Posterior cingulate gyrus (tissue), 11 donors: Measurements from ENCODE around the gene ARHGAP6.
"Not testable (repeated sequence)": the region's sequence is repeated elsewhere in the genome, so short reads cannot be mapped to it uniquely, and the experiment has no call there.

Experiments used
- DNase-seq, 10 donors: peaks; one replicate each; pipeline versions ENCODE4 v3.0.0 to v3.0.0-alpha.2; 2020 to 2021; ENCODE audit warnings: mixed read lengths in 3 of 10
- intact Hi-C: fragments of 100-400 bp; cut with DNase I; formaldehyde crosslinking; loops from one replicate; pipeline ENCODE4 v1.15.1; 2023

The ARHGAP6 gene

GRCh38 chrX:11367609-11368430 lies 297.9 kb downstream of the ARHGAP6 start:
- no peak for DNase-seq
- intact Hi-C loops = no loop called here

- DNase-seq = no peak
Measured at GRCh38 chrX:11366998-11367595, 298.6 kb downstream of the ARHGAP6 start.

GRCh38 chrX:11365426-11365825 lies 300.3 kb downstream of the ARHGAP6 start:
- no peak for DNase-seq
- intact Hi-C loops = no loop called here

More at GRCh38 chrX:11366998-11367595, 298.6 kb downstream of the ARHGAP6 start:
- intact Hi-C loops = no loop called here

GRCh38 chrX:11364835-11365234 lies 300.9 kb downstream of the ARHGAP6 start:
- intact Hi-C loops = no loop called here

GRCh38 chrX:11363825-11364224 lies 301.9 kb downstream of the ARHGAP6 start:
- intact Hi-C loops, DNase-seq: not testable (repeated sequence)

More at GRCh38 chrX:11364835-11365234, 300.9 kb downstream of the ARHGAP6 start:
- no peak for DNase-seq

GRCh38 chrX:11363069-11363594 lies 302.6 kb downstream of the ARHGAP6 start:
- intact Hi-C loops = no loop called here
- DNase-seq = no peak

GRCh38 chrX:11361666-11362065 lies 304.1 kb downstream of the ARHGAP6 start:
- intact Hi-C loops, DNase-seq: not testable (repeated sequence)

GRCh38 chrX:11355944-11356343 lies 309.8 kb downstream of the ARHGAP6 start:
- DNase-seq, intact Hi-C loops: not testable (repeated sequence)

- intact Hi-C loops = no loop called here
- DNase-seq = no peak
Measured at GRCh38 chrX:11355259-11355909, 310.3 kb downstream of the ARHGAP6 start.

GRCh38 chrX:11352296-11352741 lies 313.4 kb downstream of the ARHGAP6 start:
- intact Hi-C loops = no loop called here
- no peak for DNase-seq

- intact Hi-C loops = no loop called here
- no peak for DNase-seq
Measured at GRCh38 chrX:11351375-11352295, 314.1 kb downstream of the ARHGAP6 start.

- intact Hi-C loops = no loop called here
Measured at GRCh38 chrX:11349661-11350337, 315.9 kb downstream of the ARHGAP6 start.

GRCh38 chrX:11349020-11349419 lies 316.7 kb downstream of the ARHGAP6 start:
- no peak for DNase-seq
- intact Hi-C loops = no loop called here

More at GRCh38 chrX:11349661-11350337, 315.9 kb downstream of the ARHGAP6 start:
- no peak for DNase-seq

GRCh38 chrX:11347300-11347699 lies 318.4 kb downstream of the ARHGAP6 start:
- intact Hi-C loops = no loop called here

GRCh38 chrX:11346121-11346682 lies 319.5 kb downstream of the ARHGAP6 start:
- DNase-seq = no peak
- intact Hi-C loops = no loop called here

More at GRCh38 chrX:11347300-11347699, 318.4 kb downstream of the ARHGAP6 start:
- no peak for DNase-seq

- intact Hi-C loops = no loop called here
- DNase-seq = no peak
Measured at GRCh38 chrX:11342673-11343072, 323.0 kb downstream of the ARHGAP6 start.

GRCh38 chrX:11341274-11342201 lies 324.2 kb downstream of the ARHGAP6 start:
- intact Hi-C loops = no loop called here
- DNase-seq = peak in 1 of 10 donors; percentile 17
